ENCODE data around the gene ZNF638. TPM values are rescaled to one million over a fixed set of nuclear protein-coding genes. Genes with fewer than 3 reads are reported as not detected.

The ZNF638 gene
- total RNA-seq, 1 experiment from 2014 or later = 80.8 TPM

DNA sequence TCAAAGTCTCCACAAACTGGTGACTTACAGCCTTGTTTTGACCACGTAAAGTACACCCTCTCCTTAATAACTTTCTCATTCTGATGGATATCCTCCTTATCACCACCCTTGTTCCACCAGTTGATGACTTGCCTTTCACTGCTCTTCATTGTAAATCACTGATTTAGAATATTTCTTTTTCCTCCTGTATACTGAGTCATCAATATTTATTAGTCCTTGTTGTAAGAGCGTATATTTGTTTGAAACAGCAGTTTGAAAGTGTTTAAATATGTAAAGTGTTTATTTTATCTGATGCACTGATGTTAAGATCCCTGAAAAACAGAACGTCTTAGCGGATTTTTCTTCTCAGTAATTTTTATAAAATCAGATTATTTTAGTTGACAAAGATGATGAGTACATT lies 87.6 kb downstream of the ZNF638 start:
- TF ChIP-seq POLR2AphosphoS5 (IDR thresholded peaks at IDR 0.05; ENCODE audit: low read depth, low read length) (no peak), TCF7L2 (IDR thresholded peaks at IDR 0.05; ENCODE audit: low read depth, low read length) (no peak), CTCF (IDR thresholded peaks at IDR 0.05) (no peak), REST (IDR thresholded peaks at IDR 0.05; ENCODE audit: insufficient read depth in 1 of 2, low read depth in 2 of 2, low read length in 1 of 2) (no peak), SIN3A (IDR thresholded peaks at IDR 0.05; ENCODE audit: borderline replicate concordance, insufficient read depth, low read depth, low read length) (no peak)
- Histone ChIP-seq H3K4me3 (ENCODE audit: low read depth in 2 of 2, low read length in 2 of 2) (no peak overlapping the region), H3K27me3 (ENCODE audit: control insufficient read depth, insufficient read depth, low read length) (no peaks in the 10 kb centered on the region), H3K27ac (ENCODE audit: low read length) (no peak overlapping the region), H3K4me1 (ENCODE audit: control insufficient read depth, insufficient read depth, low read length) (peaks cover 4% of the 10 kb centered on the region), H3K36me3 (ENCODE audit: control insufficient read depth, insufficient read depth, low read length) (peaks cover 22% of the 10 kb centered on the region), H3K9me3 (ENCODE audit: control insufficient read depth, insufficient read depth, low read depth, low read length) (no peaks in the 10 kb centered on the region)
- intact Hi-C loops (cut with micrococcal nuclease; ENCODE audit: unreplicated experiment) (no loop called here), in situ Hi-C loops (cut with HindIII; ENCODE audit: low pct_unique_long_range_greater_than_20kb, low sequenced_read_pairs) (no loop called here)
- no peak for ATAC-seq
- DNase-seq (ENCODE audit: low read depth, low spot score) = no peak
- no TSS peak for BruUV-seq (replicated peaks)
- ChIA-PET POLR2A (no interaction called here), CTCF (no interaction called here)

GRCh38 chr2:71419976-71420375 lies 88.4 kb downstream of the ZNF638 start:
- H3K4me1 ChIP-seq (ENCODE audit: control insufficient read depth, insufficient read depth, low read length) = peaks cover 4% of the 10 kb centered on the region
- intact Hi-C loops (cut with micrococcal nuclease; ENCODE audit: unreplicated experiment) = no loop called here
- POLR2A ChIA-PET = no interaction called here
- H3K4me3 ChIP-seq (ENCODE audit: low read depth in 2 of 2, low read length in 2 of 2) = no peak overlapping the region
- no peaks in the 10 kb centered on the region for H3K9me3 ChIP-seq (ENCODE audit: control insufficient read depth, insufficient read depth, low read depth, low read length)
- no TSS peak for BruUV-seq (replicated peaks)
- in situ Hi-C loops (cut with HindIII; ENCODE audit: low pct_unique_long_range_greater_than_20kb, low sequenced_read_pairs) = no loop called here
- no peak for ATAC-seq
- DNase-seq (ENCODE audit: low read depth, low spot score) = no peak
- peaks cover 28% of the 10 kb centered on the region for H3K36me3 ChIP-seq (ENCODE audit: control insufficient read depth, insufficient read depth, low read length)
- no peaks in the 10 kb centered on the region for H3K27me3 ChIP-seq (ENCODE audit: control insufficient read depth, insufficient read depth, low read length)
- no peak overlapping the region for H3K27ac ChIP-seq (ENCODE audit: low read length)
- TF ChIP-seq REST (IDR thresholded peaks at IDR 0.05; ENCODE audit: insufficient read depth in 1 of 2, low read depth in 2 of 2, low read length in 1 of 2) (no peak), POLR2AphosphoS5 (IDR thresholded peaks at IDR 0.05; ENCODE audit: low read depth, low read length) (no peak), CTCF (IDR thresholded peaks at IDR 0.05) (no peak), TCF7L2 (IDR thresholded peaks at IDR 0.05; ENCODE audit: low read depth, low read length) (no peak)
- CTCF ChIA-PET = no interaction called here

Data from Panc1 (cell line).